GM12873 (cell line): ENCODE data around the gene FURIN.

Experiments used
- TF ChIP-seq, protein P1 (sequence below): IDR thresholded peaks from 2 replicates; pipeline ENCODE4 v1.5.1; 2012; ENCODE audit warnings: low read depth, mild to moderate bottlenecking, moderate library complexity, low read length, control low read depth; ENCODE audit not compliant: insufficient read depth; ENCODE audit errors: missing control alignments

FURIN gene

DNA sequence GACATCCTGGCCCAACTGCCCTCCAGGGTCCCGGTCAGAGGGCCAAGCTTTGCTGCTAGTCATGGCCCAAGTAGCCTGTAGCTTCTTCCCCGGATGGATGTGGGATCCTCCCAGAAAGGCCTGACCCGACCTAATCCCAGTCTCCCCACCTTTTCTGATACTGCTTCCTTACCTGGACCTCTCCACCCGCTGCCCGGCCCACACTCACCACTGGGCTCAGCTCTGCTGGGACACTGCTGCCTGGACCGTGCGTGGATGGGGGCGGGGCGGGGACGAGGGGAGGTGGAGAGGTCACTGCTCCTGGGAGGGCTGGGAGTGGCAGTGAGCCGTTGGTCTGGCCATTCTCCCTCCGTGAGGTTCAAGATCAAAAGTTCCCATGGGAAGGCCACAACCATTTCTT, 40.3 kb upstream of the FURIN start:
- TF ChIP-seq, protein P1, sequence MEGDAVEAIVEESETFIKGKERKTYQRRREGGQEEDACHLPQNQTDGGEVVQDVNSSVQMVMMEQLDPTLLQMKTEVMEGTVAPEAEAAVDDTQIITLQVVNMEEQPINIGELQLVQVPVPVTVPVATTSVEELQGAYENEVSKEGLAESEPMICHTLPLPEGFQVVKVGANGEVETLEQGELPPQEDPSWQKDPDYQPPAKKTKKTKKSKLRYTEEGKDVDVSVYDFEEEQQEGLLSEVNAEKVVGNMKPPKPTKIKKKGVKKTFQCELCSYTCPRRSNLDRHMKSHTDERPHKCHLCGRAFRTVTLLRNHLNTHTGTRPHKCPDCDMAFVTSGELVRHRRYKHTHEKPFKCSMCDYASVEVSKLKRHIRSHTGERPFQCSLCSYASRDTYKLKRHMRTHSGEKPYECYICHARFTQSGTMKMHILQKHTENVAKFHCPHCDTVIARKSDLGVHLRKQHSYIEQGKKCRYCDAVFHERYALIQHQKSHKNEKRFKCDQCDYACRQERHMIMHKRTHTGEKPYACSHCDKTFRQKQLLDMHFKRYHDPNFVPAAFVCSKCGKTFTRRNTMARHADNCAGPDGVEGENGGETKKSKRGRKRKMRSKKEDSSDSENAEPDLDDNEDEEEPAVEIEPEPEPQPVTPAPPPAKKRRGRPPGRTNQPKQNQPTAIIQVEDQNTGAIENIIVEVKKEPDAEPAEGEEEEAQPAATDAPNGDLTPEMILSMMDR = no peak

DNA sequence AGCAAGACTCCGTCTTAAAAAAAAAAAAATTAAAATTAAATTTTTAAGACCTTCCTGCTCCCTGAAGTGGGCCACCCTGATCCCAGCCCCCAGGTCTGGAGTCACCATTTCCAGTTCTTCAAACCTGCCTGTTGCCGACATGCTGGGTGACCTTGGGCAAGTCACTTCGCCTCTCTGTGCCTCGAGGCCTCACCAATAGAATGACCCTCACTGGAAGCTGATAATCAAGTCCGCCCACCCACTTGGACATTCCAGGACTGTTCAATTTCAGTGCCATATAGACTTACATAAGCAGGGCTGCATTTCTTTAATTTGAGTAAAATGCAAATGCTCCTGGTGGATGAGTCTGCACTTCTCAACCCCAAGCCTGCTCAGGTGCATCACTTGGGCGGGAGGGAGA, 39.3 kb upstream of the FURIN start:
- TF ChIP-seq, protein P1 = no peak

DNA sequence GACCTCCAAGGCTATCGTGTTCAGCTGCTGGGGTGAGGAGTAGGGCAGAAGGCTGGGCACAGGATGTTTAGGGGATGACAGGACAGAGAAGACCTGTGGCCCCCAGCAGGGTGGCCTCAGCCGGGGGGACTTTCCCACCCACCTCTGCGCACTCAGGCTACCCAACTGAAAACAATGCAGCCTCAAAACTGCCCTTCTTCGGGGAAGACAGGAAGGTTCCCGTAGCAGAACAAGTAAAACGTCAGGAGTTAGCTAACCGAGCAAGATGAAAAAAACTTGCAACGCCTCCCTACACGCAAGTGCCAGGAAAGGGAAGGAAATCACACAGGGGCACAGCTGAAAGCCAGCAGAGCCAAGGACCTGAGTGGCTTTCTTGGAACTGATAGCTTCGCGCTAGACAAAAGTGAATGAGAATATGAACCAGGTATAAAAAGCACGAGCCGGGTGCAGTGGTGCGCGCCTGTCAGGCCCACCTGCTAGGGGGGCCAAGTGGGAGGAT, 38.4 kb upstream of the FURIN start:
- TF ChIP-seq, protein P1 = no peak

DNA sequence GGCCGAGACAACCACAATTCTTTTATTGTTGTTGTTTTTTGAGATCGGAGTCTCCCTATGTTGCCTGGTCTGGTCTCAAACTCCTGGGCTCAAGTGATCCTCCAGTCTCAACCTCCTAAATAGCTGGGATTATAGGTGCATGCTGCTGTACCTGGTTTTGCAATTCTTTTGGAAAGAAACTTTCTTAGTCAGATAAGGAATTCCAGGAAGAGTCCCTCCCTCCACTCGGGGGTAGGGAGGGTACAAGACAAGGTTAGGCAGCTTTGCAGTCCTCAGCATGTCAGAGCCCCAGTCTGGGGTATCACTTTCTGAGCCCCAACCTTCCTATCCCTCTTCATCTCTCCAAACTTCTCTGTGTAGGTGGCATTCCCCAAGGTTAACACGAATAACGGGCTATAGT, 33.8 kb upstream of the FURIN start:
- TF ChIP-seq, protein P1 = no peak

DNA sequence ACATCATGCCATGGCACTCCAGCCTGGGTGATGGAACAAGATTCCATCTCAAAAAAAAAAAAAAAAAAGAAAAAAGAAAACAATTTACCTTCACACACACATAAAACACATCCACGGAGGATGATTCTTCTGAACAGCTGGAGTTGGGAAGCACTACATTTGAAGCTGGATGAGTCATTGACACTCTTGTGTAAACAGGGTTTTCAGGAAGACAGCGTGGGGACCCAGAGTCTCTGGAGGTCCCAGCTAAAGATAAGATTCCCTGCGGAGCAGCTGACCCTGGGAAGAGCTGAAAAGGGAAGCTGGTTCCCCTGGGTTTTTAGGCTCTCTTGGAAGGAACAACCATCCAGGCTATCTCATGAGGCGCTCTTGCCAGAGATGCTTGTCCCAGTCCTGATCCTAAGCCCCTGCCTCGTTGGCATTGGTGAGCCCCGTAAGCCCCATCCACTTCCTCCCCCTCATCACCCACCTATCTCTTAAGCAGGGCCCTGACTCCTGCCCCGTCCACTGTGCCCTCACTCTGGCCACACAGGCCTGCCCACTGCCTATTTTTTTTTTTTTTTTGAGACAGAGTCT, 32.0 kb upstream of the FURIN start:
- TF ChIP-seq, protein P1 = no peak

DNA sequence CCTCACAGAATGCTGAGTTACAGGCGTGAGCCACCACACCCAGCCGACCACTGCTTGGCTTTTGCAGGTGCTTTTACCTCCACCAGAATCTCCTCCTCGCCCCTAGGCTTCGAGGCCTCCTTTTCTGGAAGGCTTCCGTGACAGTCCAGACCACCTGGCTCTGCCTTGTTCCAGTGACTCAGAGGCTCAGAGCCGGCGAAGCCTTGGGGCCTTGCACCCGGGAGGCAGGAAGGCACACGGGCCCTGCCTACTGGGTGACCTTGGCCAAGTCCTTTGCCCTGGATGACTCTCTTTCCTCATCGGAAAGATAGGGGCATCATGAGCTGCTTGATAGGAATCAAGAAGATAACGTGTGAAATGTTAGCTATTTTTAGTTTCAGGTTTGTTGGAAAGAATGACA, 31.3 kb upstream of the FURIN start:
- TF ChIP-seq, protein P1 = no peak

DNA sequence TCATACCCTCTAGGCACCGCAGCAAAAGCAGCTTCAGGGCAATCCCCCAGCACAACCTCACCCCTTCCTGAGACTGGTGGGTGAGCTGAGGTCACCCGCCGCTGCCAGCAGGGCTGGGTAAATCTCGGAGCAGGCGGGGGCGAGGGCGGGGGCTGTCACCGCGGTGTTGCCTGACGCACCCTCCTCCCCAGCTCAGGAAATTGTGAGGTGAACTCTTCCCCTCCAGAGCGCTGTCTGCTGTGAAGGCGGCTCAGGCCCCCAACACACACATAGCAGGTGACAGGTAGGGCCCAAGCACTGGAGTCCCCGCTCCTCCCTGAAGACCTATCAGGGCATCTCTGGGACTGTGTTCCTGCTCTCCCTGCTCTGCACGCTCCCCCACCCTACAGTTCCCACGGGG, 30.2 kb upstream of the FURIN start:
- TF ChIP-seq, protein P1 = no peak

DNA sequence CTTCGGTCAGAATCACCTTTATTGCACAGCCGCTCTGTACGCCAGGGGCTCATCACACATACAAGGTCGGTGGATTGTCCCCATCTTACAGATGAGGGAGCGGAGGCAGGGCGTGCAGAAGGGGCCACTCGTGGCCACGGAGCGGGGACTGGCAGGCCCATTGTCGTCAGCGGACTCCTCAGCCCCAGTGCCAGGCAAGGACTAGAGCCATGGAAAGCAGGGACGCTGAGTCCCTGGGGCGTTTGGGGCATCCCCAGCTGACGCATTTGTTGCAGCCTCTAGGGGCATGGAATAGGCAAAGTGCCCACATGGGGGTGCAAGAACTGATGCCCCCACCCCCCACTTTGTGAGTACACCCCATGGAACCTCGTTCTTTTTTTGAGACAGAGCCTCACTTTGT, 29.8 kb upstream of the FURIN start:
- TF ChIP-seq, protein P1 = no peak
